ENCODE measurements around the gene GCNA.
"Not testable (repeated sequence)": the region's sequence is repeated elsewhere in the genome, so short reads cannot be mapped to it uniquely, and the experiment has no call there.

The GCNA gene

DNA sequence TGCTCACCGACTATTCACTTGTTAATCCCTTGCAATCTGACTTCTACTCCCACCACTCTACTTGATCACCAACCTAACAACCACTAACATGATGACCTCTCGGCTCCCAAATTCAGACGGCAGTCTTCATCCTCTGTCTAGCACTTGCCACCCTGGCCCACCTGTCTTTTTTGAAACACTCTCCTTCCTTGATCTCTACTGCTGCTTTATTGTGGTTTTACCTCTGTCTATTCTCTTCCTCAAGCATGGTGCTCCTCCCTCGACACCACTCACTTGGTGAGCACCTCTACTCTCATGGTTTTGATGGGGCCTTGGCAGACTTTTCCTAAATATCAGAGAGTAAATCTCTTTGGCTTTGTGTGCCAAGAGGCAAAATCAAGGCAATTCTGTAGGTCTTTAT lies 61.8 kb downstream of the GCNA start:
- DNase-seq (ENCODE audit: low spot score): no peak

GRCh38 chrX:71644406-71644805 lies 66.2 kb downstream of the GCNA start:
- not testable (repeated sequence) for DNase-seq (ENCODE audit: low spot score)

DNA sequence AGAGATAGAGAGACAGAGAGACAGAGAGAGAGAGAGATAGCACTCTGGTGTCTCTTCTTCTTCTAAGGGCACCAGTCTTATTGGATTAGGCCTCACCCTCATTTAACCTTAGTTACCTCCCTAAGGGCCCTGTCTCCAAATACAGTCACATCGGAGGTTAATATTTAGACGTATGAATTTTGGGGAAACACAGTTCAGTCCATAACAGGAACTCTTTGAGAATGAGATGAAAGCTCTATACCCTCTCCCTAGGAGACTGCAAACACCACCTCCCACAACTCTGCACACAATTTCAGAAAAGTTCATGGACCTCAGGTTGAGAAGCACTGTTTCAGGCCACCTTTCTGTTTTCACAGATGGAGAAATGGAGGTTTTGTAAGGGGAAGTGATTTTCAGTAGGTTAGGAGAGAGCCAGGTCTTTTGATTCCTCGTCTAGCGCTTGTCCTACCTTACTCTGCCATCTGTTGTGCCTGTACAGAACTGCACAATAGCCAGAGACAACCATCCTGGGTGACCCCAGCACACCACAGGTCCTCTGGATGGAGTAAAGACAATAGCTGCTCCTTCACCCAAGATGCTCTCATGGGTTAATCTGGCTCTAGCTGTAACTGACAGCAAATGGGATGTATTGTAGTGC lies 72.2 kb downstream of the GCNA start:
- no peak for DNase-seq (ENCODE audit: low spot score)

GRCh38 chrX:71652405-71652804 lies 74.2 kb downstream of the GCNA start:
- DNase-seq (ENCODE audit: low spot score): peak; percentile 35

DNA sequence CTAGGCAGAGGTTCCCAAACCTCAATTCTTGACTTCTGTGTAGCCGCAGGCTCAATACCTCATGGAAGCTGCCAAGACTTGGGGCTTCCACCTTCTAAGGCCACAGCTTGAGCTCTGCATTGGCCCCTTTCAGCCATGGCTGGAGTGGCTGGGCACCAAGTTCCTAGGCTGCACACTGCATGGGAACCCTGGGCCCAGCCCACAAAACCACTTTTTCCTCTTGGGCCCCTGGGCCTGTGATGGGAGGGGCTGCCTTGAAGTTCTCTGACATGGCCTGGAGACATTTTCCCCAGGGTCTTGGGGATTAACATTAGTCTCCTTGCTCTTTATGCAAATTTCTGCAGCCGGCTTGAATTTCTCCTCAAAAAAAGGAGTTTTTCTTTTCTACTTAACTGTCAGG lies 75.1 kb downstream of the GCNA start:
- no peak for DNase-seq (ENCODE audit: low spot score)

DNA sequence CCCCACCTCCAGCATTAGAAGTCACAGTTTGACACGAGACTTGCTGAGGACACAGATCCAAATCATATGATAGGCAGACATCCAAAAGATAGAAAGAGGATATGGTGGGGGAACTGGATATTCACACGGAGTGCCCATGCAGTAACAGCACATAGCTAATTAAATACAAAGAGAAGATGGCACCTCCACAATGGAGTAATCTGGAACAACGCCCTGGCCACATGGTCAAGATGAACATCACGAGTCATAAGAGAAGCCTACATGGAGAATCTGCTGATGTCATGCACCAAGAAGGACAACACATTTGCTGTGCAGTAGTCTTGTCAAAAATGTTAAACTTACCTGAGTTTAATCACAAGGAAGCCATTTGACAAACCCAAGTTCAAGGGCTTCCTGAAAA lies 79.0 kb downstream of the GCNA start:
- no peak for DNase-seq (ENCODE audit: low spot score)

DNA sequence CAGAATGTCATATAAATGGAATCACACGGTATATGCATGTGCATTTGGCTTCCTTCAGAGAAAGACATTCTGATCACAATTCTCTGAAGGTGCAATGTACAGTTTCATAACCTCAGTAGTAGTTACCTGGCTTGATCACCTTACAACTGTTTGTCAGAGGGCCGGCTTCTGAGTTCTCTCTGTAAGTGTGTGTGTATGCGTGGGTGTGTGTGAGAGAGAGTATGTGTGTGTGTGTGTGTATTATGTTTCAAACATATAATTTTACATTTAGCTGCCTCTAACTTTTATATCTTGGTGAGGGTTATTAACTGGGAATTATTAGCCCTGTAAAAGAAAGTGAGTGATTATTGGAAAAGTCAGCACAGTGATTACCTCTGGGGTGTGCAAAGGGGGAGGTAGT lies 81.1 kb downstream of the GCNA start:
- no peak for DNase-seq (ENCODE audit: low spot score)

DNA sequence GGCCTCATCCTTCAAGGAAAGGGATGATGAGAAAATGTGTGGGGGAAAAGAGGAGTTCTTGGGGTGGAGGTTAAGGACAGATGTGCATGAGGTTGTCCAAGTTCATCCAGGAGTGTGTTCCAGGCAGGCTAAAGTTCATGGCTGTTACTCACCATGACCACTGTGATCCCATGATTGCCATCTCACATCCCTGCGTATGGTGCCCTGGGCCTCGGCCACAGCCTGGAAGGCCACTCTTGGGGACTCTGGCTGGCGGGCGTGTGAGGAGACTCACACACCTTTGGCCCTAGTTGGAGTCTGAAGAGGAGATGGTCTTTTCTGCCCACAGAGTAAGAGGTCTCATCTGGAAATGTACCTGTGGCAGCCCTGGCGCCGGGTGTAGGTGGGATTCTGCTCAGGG lies 81.7 kb downstream of the GCNA start:
- DNase-seq (ENCODE audit: low spot score): no peak

DNA sequence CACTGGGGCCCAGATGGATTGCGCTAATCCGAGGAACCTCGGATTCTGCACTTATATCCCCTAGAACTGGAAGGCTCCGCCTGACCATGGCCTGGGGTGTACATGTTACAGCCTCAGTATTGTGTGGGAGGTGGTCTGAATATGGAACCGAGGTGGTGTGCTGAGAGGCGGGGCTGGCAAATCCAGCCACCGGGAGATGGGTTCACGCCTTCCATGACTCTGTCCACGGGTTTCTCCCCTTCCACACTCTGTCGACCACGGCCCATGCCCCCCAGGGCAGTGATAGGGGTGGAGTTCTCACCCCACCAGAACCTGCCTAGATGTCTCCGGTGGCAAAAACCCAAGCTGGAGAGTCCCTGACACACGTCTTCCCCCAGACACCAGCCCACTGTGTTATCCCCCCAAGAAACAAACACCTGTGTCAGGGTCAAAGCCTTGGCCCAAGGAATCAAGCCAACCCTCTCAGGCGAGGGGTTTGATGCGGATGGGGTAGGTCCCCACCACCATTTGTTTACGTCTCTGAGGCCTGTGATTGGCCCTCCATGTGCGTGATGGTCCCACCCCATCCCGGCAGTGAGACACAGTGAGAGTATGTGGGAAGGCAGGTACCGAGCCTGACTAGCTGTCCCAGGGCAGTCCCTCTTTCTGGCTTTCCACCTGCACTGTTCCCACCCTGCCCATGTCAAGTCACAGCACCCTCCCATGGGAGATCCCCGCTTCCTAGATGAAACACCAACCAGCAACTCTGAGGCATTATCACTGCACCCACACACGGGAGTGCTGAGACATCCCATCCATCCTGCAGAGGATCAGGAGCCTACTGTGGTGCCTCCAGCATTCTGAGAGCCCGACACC lies 82.6 kb downstream of the GCNA start:
- no peak for DNase-seq (ENCODE audit: low spot score)

DNA sequence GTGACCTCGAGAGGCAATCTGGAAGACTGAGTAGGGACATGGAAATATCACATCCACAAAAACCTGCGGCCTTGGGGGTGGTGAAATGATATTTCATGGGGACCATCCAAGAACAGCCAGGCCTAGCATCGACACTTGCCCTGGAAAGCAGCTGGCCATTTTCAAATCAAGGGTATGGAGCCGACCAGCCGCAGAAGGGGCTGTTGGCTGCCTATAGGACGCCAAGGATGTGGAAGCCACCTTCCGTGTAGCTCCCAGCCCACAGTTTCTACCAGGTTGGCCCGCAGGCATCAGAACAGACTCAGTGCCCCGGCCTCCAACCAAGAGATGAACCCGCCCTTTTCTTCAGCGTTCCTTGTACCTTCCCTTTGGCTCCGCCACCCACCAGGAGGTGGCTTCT lies 83.7 kb downstream of the GCNA start:
- DNase-seq (ENCODE audit: low spot score): no peak

DNA sequence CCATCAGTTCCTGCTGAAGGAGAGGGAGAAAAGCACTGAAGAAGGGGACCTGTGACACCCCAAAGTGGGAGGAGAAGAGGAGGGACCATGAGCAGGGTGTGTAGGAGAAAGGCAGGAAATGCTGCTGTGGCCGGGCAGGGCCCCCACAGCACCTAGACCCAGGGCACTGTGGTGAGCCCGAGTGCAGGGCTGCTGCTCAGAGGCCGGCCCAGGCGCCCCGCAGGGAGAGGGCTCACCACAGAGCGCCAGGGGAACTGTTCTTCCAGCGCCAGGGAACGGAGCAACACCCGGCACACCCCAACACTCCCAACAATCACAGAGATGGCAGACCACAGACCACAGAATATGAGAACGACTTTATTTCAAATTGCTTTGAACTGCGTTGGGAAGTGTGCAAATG lies 84.4 kb downstream of the GCNA start:
- DNase-seq (ENCODE audit: low spot score): not testable (repeated sequence)
